ENCODE data around the gene RTCB.

Gene RTCB

DNA sequence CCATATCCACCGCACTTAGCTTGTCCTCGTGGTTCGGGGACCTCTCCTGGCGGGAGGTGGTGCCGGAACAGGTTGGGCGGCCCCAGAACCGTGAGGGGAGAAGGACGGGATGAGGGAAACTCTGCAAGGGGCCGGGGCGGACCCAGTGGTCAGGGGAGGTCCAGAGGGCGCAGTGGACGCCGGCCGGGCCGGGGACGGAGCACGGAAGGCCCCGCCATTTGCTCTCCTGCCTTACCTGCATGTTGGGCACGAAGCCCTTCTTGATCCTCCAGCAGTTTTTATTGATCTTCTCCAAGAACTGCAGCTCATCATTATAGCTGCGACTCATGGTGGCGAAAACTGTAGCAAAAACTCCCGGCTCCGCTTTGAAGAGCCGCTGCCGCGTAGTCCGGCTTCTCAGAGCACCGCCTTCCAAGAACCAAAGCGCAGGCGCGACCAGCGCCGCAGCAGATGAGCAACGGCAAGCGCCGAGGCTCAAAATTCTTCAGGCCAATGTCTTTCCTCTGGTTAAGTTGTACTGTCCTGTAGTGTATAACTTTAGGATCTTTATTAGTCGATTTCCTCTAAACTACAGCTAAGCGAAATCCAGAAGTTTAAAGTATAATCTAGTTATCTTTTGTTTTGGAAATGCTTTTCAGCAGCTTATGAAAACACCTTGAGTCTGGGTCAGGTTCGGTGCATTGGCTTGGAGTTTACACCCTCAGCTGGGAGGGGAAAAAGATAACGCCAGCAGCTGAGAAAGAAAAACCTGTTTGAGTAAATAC is at the start of gene RTCB:
TSS of gene RTCB (minus strand) at position 419 of the 764 bp plus-strand sequence. CDS start at position 328, 91 bp downstream.
- in situ Hi-C loops (cut with HindIII; ENCODE audit: low pct_ligation_motif_present, low pct_unique_long_range_greater_than_20kb, low sequenced_read_pairs): no loop called here

DNA sequence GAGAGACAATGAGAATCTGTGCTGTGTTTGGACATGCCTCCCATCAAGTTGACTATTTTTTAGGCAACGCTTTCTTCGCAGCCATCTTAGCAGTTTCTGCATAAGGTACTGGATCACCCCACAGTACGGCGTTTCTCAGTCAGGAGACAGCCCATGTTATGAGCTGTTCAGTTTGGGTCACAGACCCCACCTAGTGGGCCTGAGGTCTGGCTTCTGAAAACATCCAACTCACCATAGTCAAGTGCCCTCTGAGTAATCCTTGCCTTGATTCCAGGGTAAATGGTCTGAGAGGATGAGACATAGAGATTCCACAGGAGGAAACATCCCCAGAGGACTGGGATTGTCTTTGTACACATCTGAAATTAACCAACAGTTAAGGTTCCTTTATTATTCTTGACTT is 45.0 kb upstream of the RTCB start:
- no peak for DNase-seq
- in situ Hi-C loops (cut with HindIII; ENCODE audit: low pct_ligation_motif_present, low pct_unique_long_range_greater_than_20kb, low sequenced_read_pairs): no loop called here

More for the DNA sequence above, at the start of gene RTCB:
- peak; percentile 89 for DNase-seq

DNA sequence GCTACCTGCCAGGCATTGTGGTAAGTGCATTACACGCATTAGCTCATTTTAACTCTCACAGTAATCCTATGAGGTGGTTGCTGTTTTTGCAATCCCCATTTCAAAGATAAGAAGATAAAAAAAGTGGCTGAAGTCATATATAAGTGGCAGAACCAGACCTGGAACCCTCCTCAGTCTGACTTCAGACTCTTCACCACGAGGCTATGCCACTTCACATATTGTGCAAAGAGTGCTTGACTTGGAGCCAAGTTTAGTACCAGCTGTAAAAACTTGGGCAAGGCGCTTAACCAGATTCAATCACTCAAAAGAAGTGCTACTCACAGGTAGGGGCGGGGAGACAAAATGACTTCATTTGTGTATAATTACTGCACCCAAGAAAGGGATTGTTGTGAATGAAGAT is 36.9 kb upstream of the RTCB start:
- in situ Hi-C loops (cut with HindIII; ENCODE audit: low pct_ligation_motif_present, low pct_unique_long_range_greater_than_20kb, low sequenced_read_pairs): no loop called here
- no peak for DNase-seq

DNA sequence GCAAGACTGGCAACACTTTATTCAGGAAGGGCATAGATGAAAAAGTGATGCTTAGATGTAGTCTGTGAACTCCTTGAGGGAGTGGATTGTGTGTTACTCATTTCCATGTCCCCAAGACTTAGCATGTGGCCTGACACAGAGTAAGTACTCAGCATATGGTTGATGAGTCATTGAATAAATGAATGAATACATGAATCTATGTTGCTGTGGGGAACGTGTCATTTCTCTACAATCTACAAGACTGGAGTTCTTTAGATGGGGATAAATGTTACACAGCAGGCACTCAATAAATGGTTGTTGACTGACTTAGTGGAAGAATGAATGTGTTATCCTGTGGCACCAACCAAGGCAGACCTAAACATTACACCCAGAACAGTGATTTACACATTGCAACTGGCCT is 34.3 kb upstream of the RTCB start:
- in situ Hi-C loops (cut with HindIII; ENCODE audit: low pct_ligation_motif_present, low pct_unique_long_range_greater_than_20kb, low sequenced_read_pairs): no loop called here
- no peak for DNase-seq

DNA sequence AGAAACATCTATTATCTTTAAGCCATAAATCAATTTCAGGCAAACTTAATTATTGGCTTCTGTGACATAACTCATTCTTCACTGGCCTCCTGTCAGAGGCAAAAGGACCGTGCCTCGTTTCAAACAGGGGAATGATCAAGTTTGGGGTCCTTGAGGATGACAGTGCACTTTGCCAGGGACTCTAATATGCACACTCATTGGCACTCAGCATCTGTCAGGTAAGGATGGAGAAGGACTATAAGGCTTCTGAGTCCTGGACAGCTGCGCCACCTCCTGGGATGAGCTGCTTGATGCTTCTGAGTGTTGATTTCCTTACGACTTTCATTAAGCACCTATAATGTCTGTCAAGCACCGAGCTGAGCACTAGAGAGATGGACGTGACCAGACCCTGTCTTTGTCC is 32.0 kb upstream of the RTCB start:
- in situ Hi-C loops (cut with HindIII; ENCODE audit: low pct_ligation_motif_present, low pct_unique_long_range_greater_than_20kb, low sequenced_read_pairs): no loop called here
- DNase-seq: peak; percentile 5

DNA sequence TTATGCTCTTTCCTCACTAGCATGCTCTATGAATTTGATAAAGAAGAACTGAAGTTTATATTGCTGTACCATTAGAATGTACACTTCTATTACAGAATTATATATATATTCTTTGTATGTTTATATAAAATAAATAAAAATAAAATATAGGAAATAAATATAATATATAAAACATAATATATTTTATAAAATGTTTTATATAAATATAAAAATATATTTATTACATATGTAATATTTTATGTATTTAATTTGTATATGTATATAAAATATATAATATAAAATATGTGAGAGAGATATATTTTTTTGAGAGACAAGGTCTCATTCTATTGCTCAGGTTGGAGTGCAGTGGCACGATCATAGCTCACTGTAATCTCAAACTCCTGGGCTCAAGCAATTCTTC is 18.3 kb upstream of the RTCB start:
- no peak for DNase-seq
- in situ Hi-C loops (cut with HindIII; ENCODE audit: low pct_ligation_motif_present, low pct_unique_long_range_greater_than_20kb, low sequenced_read_pairs): no loop called here

DNA sequence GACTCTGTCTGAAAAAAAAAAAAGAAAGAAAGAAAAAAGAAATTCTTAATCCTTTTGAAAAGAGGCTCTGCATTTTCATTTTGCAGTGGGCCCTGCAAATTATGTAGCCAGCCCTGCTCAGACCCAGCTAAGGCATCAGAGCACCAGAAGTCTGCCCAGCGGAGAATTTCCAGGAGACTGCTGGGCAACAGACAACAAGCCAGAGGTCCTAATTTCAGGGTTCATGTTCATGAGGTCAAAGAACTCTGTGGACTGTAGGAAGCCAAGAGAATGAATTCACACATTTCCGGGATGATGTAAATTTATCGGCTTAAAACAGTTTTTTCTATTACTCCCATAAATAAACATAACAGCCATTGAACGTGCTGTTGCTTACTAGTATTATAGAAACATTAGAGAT is 14.8 kb upstream of the RTCB start:
- in situ Hi-C loops (cut with HindIII; ENCODE audit: low pct_ligation_motif_present, low pct_unique_long_range_greater_than_20kb, low sequenced_read_pairs): no loop called here
- DNase-seq: no peak

DNA sequence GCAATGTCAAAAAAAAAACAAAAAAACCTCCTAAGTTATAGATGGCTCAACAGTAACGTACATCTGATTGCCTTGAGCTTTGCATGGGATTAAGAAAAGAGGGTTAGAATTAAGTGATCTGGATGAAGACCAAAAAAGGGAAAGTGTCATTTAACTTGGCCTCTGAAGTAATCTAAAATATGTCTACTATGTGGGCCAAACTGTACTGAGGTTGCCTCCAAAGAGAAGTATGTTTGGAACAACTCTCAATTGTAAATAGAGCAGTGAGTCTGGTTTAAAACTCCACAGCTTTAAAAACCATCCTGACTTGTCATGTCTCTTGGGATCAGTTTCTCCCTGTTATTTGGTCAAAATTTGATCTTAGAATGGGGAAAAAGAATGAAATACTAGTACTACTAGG is 11.6 kb upstream of the RTCB start:
- in situ Hi-C loops (cut with HindIII; ENCODE audit: low pct_ligation_motif_present, low pct_unique_long_range_greater_than_20kb, low sequenced_read_pairs): no loop called here
- DNase-seq: no peak

DNA sequence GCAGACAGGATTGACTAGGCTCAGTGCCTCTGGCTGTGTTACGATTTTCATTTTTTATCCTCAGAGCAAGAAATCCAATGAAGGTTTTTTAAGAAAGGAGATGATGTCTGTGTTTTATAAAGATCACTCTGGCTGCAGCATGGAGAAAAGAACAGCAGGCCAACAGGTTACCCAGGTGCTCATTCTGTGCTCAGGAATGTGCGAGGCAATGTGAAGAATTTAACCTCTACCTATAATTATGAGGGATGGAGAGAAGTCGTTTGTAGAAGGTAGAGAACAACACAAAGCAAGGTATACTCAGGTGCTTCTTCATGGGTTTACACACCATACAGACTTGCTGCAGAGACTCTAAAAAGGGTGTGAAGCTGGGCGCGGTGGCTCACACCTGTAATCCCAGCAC is 10.0 kb upstream of the RTCB start:
- no peak for DNase-seq
- in situ Hi-C loops (cut with HindIII; ENCODE audit: low pct_ligation_motif_present, low pct_unique_long_range_greater_than_20kb, low sequenced_read_pairs): no loop called here

DNA sequence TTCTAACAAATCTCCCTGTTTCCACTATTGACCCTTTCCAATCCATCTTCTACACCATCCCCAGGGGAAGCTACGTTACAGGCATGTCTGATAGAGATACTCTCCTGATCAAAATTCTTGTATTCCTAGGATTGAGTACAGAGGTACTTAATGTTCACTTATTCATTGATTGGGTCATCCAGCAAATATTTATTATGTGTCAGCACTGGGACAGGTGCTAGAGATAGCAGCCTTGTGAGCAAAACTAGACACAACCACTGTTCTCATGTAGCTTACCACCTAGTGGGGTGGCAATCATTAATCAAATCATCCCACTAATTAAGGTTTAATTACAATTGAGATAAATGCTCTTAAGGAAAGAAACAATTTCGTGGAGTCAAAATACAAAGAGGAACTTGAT is 9.4 kb upstream of the RTCB start:
- DNase-seq: no peak
- in situ Hi-C loops (cut with HindIII; ENCODE audit: low pct_ligation_motif_present, low pct_unique_long_range_greater_than_20kb, low sequenced_read_pairs): no loop called here

DNA sequence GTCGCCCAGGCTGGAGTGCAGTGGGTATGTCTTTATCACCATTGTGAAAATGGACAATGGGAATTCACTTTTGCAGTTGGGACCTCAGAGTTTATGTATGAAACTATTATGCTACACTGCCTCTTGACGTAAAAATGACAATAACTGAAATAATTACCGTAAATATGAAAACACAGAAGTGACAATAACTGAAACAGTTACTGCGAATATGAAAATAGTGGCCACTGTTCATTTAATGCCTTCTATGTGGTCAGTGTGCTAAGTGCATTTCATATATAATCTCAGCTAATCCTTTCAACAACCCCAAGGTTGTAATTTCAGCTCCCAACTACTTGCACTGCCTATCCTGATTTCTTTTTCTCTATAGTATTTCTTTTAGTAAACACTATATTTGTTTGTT is 5.9 kb upstream of the RTCB start:
- DNase-seq: no peak
- in situ Hi-C loops (cut with HindIII; ENCODE audit: low pct_ligation_motif_present, low pct_unique_long_range_greater_than_20kb, low sequenced_read_pairs): no loop called here

DNA sequence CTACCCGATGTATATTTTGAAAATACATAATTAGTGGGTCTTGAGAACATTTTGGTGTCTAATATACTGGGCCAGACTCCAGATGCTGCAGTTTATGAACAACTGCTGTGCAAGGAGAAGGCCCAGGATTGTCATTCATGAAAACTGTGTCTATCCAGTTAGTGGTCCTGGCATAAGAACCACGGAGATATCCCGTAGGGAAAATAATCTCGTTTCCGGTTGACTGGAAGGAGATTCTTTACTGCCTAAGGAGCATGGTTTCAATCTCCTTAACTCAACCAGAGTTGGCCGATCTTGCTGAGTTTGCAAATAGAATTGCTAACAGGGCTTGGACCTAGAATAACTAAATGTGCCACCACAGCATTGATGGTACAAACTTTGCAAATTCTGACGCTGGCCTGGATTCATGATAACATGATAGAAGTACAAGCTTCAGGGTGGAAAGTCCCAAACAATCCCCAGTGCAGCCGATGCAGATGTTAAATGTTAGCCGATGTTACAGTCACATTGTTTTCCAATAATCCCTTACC is 4.6 kb upstream of the RTCB start:
- in situ Hi-C loops (cut with HindIII; ENCODE audit: low pct_ligation_motif_present, low pct_unique_long_range_greater_than_20kb, low sequenced_read_pairs): no loop called here
- no peak for DNase-seq

DNA sequence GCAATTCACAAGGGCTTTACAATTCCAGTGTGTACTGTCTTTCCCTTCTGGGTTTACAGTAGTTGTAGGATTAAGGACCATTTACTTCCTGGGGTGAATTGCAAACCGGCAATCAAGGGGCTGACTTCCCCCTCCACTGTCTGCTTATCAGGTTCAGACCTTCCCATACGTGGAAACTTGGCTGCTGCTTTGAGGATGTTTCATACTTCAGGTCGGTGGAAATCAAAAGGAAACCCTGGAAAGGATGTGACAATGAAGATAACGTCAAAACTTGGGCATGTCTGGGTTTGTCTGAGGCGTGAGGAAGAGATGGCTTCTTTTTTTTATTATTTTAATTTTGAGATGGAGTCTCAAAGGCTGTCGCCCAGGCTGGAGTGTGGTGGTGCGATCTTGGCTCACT is 2.1 kb upstream of the RTCB start:
- in situ Hi-C loops (cut with HindIII; ENCODE audit: low pct_ligation_motif_present, low pct_unique_long_range_greater_than_20kb, low sequenced_read_pairs): no loop called here

DNA sequence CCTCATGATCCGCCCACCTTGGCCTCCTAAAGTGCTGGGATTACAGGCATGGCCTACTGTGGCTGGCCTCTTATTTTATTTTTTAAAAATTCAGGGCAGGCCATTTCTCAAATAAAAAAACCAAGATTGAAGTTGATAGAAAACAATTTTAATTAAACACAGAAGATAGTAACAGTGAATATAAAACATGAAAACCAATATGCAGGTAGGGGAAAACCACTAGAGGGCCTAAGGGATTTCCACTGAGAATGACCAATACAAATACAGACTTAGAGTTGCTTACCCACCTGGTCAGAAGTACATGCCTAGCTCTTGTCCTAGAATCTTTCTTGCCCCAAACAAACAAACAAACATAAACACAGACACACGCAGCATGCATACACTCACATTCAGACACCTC is 1.7 kb upstream of the RTCB start:
- peak; percentile 29 for DNase-seq
- in situ Hi-C loops (cut with HindIII; ENCODE audit: low pct_ligation_motif_present, low pct_unique_long_range_greater_than_20kb, low sequenced_read_pairs): no loop called here

More for the DNA sequence above, 2.1 kb upstream of the RTCB start:
- no peak for DNase-seq

DNA sequence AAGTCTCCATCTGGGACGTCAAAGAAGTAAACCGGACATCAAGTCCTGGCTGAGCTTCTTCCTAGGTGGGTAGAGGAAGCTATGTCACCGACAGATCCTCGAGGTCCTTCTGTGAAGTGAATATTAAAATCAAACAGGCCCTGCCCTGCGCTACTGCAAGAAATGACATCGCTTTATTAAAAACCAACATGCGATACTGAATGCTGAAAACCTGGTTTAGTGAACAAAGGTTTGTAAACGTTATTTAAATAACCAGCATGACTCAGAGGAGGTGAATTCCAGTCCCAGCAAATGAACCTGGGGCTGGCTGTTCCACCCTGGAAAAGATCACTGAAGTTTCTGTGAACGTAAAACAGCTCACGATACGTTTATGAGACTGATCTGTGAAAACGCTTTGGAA is 645 bp downstream of the RTCB start:
- DNase-seq: peak; percentile 45
- in situ Hi-C loops (cut with HindIII; ENCODE audit: low pct_ligation_motif_present, low pct_unique_long_range_greater_than_20kb, low sequenced_read_pairs): no loop called here

DNA sequence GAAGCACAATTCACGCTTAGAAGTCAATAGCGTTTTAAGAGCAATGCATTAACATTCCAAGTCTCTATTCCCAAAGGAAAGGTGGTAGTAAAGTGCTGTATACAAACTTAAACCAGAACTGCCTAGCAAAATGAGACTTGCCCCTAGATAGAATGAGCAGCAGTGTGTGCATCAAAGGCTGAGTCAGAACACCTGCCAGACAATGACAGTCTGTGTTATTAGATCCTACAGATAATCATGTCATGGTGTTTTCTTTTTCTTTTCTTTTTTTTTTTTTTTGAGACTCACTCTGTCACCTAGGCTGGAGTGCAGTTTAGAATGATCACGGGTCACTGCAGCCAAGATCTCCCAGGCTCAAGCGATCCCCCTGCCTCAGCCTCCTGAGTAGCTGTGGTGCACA is 1.6 kb downstream of the RTCB start:
- DNase-seq: no peak
- in situ Hi-C loops (cut with HindIII; ENCODE audit: low pct_ligation_motif_present, low pct_unique_long_range_greater_than_20kb, low sequenced_read_pairs): no loop called here

DNA sequence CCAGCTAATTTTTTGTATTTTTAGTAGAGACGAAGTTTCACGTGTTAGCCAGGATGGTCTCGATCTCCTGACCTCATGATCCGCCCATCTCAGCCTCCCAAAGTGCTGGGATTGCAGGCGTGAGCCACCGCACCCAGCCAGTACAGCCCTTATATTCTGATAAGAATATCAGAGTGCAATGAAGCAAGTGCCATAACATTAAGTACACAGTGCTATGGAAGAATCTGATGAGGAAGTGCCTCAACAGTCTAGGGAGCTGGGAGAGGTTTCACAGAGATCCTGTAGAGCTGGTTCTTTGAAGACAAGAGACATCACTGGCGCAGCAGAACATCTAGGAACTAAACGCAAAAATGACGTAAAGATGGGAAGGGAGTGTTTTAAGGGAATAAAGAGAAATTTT is 2.1 kb downstream of the RTCB start:
- in situ Hi-C loops (cut with HindIII; ENCODE audit: low pct_ligation_motif_present, low pct_unique_long_range_greater_than_20kb, low sequenced_read_pairs): no loop called here
- DNase-seq: no peak

DNA sequence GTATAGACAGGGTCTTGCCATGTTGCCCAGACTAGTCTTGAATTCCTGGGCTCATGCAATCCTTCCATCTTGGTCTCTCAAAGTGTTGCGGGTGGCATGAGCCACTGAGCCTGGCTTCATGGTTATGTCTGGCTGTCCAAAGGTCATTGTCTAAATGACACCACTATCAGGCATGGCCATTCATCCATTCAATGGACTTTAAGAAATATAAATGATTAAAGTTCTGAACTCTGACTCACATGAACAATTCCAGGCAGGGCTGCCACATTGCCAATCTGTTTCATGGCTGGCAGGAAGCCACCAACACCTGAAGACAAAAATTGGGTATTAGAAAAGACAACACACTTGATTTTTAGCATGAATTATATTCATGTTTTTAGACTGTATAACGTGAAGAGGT is 4.1 kb downstream of the RTCB start:
- in situ Hi-C loops (cut with HindIII; ENCODE audit: low pct_ligation_motif_present, low pct_unique_long_range_greater_than_20kb, low sequenced_read_pairs): no loop called here
- DNase-seq: peak; percentile 3

DNA sequence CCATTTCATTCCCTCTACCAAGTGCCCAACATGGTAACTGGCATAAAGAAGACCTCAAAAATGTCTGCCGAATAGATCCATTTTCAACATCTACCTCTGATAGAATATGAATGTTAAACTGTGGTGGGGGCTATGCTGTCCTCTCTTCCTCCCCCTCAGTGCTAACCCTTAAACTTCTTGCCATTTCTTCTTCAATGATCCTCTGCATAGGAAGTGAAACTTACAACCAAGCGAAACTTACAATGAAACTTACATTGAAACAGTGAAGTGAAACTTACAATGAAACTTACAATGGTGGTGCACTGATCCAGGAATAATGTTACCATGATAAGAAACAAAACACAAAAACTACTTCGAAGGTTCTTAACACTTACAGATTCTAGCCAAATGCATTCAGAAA is 4.7 kb downstream of the RTCB start:
- no peak for DNase-seq
- in situ Hi-C loops (cut with HindIII; ENCODE audit: low pct_ligation_motif_present, low pct_unique_long_range_greater_than_20kb, low sequenced_read_pairs): no loop called here

DNA sequence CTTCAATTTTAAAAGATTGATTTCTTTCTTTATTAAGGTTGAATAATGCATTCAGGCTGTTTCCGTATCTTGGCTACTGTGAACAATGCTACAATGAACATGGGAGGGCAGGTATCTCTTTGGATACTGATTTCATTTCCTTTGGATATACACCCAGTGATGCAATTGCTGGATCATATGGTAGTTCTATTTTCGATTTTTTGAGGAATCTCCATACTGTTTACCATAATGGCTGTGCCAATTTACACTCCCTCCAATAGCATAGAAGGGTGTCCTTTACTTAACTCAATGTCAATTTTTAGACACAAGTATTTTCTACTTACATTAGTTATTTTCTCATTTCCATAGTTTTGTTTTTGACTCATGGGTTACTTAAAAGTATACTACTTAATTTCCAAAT is 8.0 kb downstream of the RTCB start:
- in situ Hi-C loops (cut with HindIII; ENCODE audit: low pct_ligation_motif_present, low pct_unique_long_range_greater_than_20kb, low sequenced_read_pairs): no loop called here
- no peak for DNase-seq

DNA sequence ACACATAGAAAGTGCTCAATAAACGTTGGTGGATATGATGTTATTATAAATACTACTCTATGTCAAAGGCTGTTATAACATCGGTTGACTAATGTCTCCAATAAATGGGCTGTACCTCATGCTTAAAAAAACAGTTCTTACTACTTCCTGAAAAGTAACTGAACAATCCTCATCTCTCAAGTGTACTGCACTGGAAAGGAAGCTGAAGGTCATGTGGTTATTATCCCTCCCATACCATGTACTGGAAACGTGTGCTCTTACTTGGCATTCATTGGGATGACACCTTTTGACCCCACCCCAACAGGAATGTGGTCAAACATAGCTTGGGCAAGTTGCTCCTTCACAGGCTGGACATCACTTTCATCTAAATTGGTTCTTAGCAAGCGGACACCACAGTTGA is 10.6 kb downstream of the RTCB start:
- in situ Hi-C loops (cut with HindIII; ENCODE audit: low pct_ligation_motif_present, low pct_unique_long_range_greater_than_20kb, low sequenced_read_pairs): no loop called here
- no peak for DNase-seq

Measured in ACHN (cell line).